Spleen (tissue), 11 donors: ENCODE measurements around the gene ZC3H13. TPM values are rescaled to one million over a fixed set of nuclear protein-coding genes. Genes with fewer than 3 reads are reported as not detected.
A peak's percentile ranks its signal among the peaks of the same experiment; 100 is the strongest.

ENCODE experiments used
- DNase-seq: peaks from one replicate; pipeline ENCODE4 v3.0.0-alpha.2; 2020
- H3K27ac ChIP-seq, 8 donors: fragments of 200-600 bp; sonication (generic) in 7 of 8; 1 replicate in 4 of 8; 2 replicates in 4 of 8; pipeline versions ENCODE4 v1.5.0 to v1.8.0; 2016 to 2021; ENCODE audit warnings: inconsistent platforms in 4 of 8, mild to moderate bottlenecking in 4 of 8, moderate library complexity in 1 of 8
- H3K27me3 ChIP-seq, 7 donors: fragments of 200-600 bp; sonication (generic) in 6 of 7; replicated peaks in 1 of 7; 1 replicate in 4 of 7; 2 replicates in 3 of 7; pipeline versions ENCODE4 v1.5.0 to v1.8.0; 2016 to 2021; ENCODE audit warnings: inconsistent platforms in 3 of 7, mild to moderate bottlenecking in 1 of 7
- H3K36me3 ChIP-seq, 6 donors: fragments of 200-600 bp; sonication (generic) in 5 of 6; 1 replicate in 4 of 6; 2 replicates in 2 of 6; pipeline versions ENCODE4 v1.5.0 to v1.8.0; 2016 to 2021; ENCODE audit warnings: inconsistent platforms in 2 of 6
- H3K4me1 ChIP-seq, 6 donors: fragments of 200-600 bp; sonication (generic) in 5 of 6; 1 replicate in 3 of 6; 2 replicates in 3 of 6; pipeline versions ENCODE4 v1.5.0 to v1.8.0; 2016 to 2021; ENCODE audit warnings: inconsistent platforms in 3 of 6
- H3K4me3 ChIP-seq, 8 donors: fragments of 200-600 bp; sonication (generic) in 7 of 8; 1 replicate in 4 of 8; 2 replicates in 4 of 8; pipeline versions ENCODE4 v1.5.0 to v1.8.0; 2016 to 2021; ENCODE audit warnings: inconsistent platforms in 4 of 8, mild to moderate bottlenecking in 4 of 8, moderate library complexity in 2 of 8
- H3K9me3 ChIP-seq, 8 donors: fragments of 200-600 bp; sonication (generic) in 7 of 8; 1 replicate in 4 of 8; 2 replicates in 4 of 8; pipeline versions ENCODE4 v1.5.0 to v1.8.0; 2016 to 2021; ENCODE audit warnings: inconsistent platforms in 4 of 8
- CTCF ChIP-seq, 11 experiments: fragments of 200-600 bp in 7 of 11; fragments of 450-650 bp in 4 of 11; sonication (generic) in 4 of 11; IDR thresholded peaks in 8 of 11; conservative IDR thresholded peaks in 3 of 11; 1 replicate in 7 of 11; 2 replicates in 4 of 11; pipeline versions ENCODE4 v1.4.0 to v1.8.0; 2016 to 2021; ENCODE audit warnings: antibody characterized with exemption in 11 of 11, inconsistent platforms in 4 of 11, mild to moderate bottlenecking in 1 of 11
- POLR2A ChIP-seq, 3 donors: fragments of 450-650 bp; IDR thresholded peaks; one replicate each; pipeline ENCODE4 v1.5.1; 2017; ENCODE audit warnings: antibody characterized with exemption in 3 of 3, mild to moderate bottlenecking in 1 of 3
- POLR2AphosphoS5 ChIP-seq, 3 donors: sonication (generic); formaldehyde crosslinking; IDR thresholded peaks; one replicate each; pipeline ENCODE4 v1.5.1; 2017; ENCODE audit warnings: antibody characterized with exemption in 3 of 3
- WGBS, 5 donors: extraction: QIAGEN DNeasy Blood & Tissue Kit in 3 of 5; methylation state at CpG; one replicate each; pipeline versions ENCODE4 v1.1.5 to v1.1.7; 2013 to 2018; 5-methylcytosine and 5-hydroxymethylcytosine counted together
- intact Hi-C: fragments of 100-400 bp; cut with DNase I; formaldehyde crosslinking; loops from one replicate; pipeline ENCODE4 v1.15.0; 2023; ENCODE audit warnings: low total_unique reads
- polyA plus RNA-seq, 3 donors: library from polyadenylated mRNA; stranded (reverse); fragments of 200-250 nt; gene quantifications; one replicate each; pipeline ENCODE4 v1.2.1, GENCODE V29; 2013
- total RNA-seq, 7 donors: library from RNA; depleted of rRNA in 3 of 7; stranded (reverse); fragments of >200 nt in 3 of 7; fragmentation: NEBNext Ultra II Directional in 4 of 7; extraction: Animal tissue kit (Norgen Biotek cat#: 25700) in 4 of 7; gene quantifications; one replicate each; pipeline versions ENCODE4 v1.1.0 to v1.2.1, GENCODE V29; 2016 to 2021
- donor health status: healthy with polysubstance abuse.
- donor health status: DM: no; HTN: no; CAD: no; lungs with moderate emphysema.
- donor health status: DM: no; HTN: no; CAD: no.
- donor health status: Bipolar disorder and iron deficiency.
- donor health status: healthy.
- donor health status: DM: no; HTN: no; CAD: no.
- donor health status: DM: yes; HTN: yes; CAD: no.

Gene ZC3H13
- total and polyA plus RNA-seq, 10 donors, result 7.9 to 61.2 (median 33.1) TPM

DNA sequence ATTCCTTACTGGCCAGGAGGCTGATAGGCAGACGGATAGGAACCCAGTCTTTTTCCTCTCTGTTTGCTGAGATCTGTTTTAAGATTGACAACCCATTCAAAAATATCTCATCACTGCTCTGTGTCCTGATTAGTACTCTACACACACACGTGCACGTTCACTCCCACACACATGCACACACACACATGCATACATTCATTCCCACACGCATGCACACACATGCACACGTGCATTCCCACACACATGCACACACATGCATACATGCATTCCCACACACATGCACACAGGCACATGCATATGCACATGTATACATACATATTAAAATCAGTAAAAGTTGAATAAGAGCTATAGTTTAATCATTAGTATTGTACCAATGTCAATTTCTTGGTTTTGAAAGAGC, 120.4 kb downstream of the ZC3H13 start:
- peak overlapping the region in 1 of 8 donors; percentile 55 for H3K4me3 ChIP-seq
- peaks cover 0 to 17% (median 0%) of the 10 kb centered on the region in 7 donors for H3K27me3 ChIP-seq
- WGBS, 5 donors, result 53 to 88% (median 74%) methylated on average over 5 of the region's 5 CpGs
- no peaks in the 10 kb centered on the region for H3K9me3 ChIP-seq
- no peaks in the 10 kb centered on the region for H3K36me3 ChIP-seq
- TF ChIP-seq POLR2A (IDR thresholded peaks at IDR 0.05), result no peak
- TF ChIP-seq POLR2AphosphoS5 (IDR thresholded peaks at IDR 0.05), result no peak
- no peak for TF ChIP-seq CTCF (IDR thresholded peaks at IDR 0.05 in 8 of 11, conservative IDR thresholded peaks at IDR 0.05 in 3 of 11)
- intact Hi-C loops, result no loop called here
- DNase-seq, result no peak
- H3K27ac ChIP-seq, result peak overlapping the region in 6 of 8 donors; percentile 26 to 88 (median 68)
- H3K4me1 ChIP-seq, result peaks cover 0 to 33% (median 11%) of the 10 kb centered on the region in 6 donors

DNA sequence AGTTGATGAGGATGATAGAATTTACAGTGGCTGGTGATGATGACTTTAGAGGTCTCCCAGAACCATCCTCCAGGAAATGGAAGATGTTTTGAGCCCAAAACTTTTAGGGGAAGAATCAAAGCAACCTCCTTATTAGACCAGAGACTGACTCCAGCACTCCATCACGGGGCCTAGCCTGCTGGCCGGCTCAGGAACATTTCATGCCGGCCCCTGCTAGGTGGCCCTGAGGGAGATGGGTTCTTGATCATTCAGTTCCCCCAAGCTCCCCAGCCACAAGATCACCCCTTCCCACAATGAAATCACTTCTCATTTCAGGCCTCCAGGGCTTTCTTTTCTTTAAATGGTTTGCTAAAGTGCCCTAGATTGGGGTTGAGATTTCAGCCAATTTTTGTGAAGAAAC, 121.3 kb downstream of the ZC3H13 start:
- Histone ChIP-seq H3K27ac (peak overlapping the region in 2 of 8 donors; percentile 33 to 88), H3K4me1 (peaks cover 0 to 33% (median 11%) of the 10 kb centered on the region in 6 donors), H3K4me3 (no peak overlapping the region), H3K9me3 (no peaks in the 10 kb centered on the region), H3K27me3 (peaks cover 0 to 17% (median 0%) of the 10 kb centered on the region in 7 donors), H3K36me3 (no peaks in the 10 kb centered on the region)
- no peak for DNase-seq
- intact Hi-C loops, result no loop called here
- WGBS, 5 donors, result 83 to 92% (median 89%) methylated on average over 3 of the region's 3 CpGs
- TF ChIP-seq POLR2AphosphoS5 (IDR thresholded peaks at IDR 0.05), result no peak
- no peak for TF ChIP-seq CTCF (IDR thresholded peaks at IDR 0.05 in 8 of 11, conservative IDR thresholded peaks at IDR 0.05 in 3 of 11)
- no peak for TF ChIP-seq POLR2A (IDR thresholded peaks at IDR 0.05)

DNA sequence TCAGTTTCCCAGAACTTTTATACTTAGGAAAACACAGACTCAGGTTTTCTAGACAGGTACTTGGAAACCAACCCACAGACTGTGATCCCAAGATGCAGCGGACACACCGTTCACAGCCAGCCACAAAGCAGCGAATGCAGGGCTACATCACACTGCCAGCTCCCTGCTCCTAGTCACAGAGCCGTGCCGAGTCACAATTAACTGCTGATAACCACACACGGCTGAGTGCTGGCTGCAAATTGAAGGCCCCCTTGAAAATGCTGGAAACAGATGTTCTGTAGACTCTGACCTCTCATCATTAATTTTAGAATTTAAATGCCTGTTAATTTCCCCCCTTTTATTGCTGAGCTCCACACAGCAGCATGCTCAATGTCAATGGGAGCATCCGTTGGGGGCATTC, 122.4 kb downstream of the ZC3H13 start:
- TF ChIP-seq POLR2AphosphoS5 (IDR thresholded peaks at IDR 0.05) (peak in 2 of 3 donors; percentile 62 to 70), CTCF (IDR thresholded peaks at IDR 0.05 in 8 of 11, conservative IDR thresholded peaks at IDR 0.05 in 3 of 11) (no peak), POLR2A (IDR thresholded peaks at IDR 0.05) (no peak)
- Histone ChIP-seq H3K27me3 (peaks cover 0 to 17% (median 0%) of the 10 kb centered on the region in 7 donors), H3K27ac (peak overlapping the region in 5 of 8 donors; percentile 10 to 65 (median 47)), H3K36me3 (no peaks in the 10 kb centered on the region), H3K4me1 (peaks cover 0 to 33% (median 11%) of the 10 kb centered on the region in 6 donors), H3K4me3 (no peak overlapping the region), H3K9me3 (no peaks in the 10 kb centered on the region)
- 50 to 91% (median 76%) methylated on average over 7 of the region's 7 CpGs for WGBS, 5 donors
- DNase-seq, result no peak
- intact Hi-C loops, result no loop called here

DNA sequence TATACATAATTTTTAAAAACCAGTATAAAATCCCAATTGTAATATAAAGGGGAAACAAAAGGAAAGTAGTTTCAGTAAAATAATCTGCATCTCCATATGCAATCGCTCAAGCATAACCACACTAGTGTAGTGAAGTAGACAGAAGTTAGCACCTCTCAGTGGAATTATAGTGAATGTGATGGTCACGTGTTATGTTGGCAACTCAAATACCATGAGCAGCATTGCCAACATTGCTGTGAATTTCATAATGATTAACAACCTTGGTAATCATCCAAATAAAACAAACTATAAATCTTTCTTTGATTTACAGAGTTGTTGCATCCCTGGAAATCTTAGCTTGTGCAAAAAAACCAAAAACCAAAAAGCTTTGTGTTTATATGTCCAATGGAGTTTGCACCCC, 123.7 kb downstream of the ZC3H13 start:
- Histone ChIP-seq H3K27me3 (peaks cover 0 to 17% (median 0%) of the 10 kb centered on the region in 7 donors), H3K4me1 (peaks cover 0 to 33% (median 11%) of the 10 kb centered on the region in 6 donors), H3K9me3 (no peaks in the 10 kb centered on the region), H3K36me3 (no peaks in the 10 kb centered on the region), H3K4me3 (no peak overlapping the region), H3K27ac (no peak overlapping the region)
- 47 to 73% (median 60%) methylated on average over 2 of the region's 2 CpGs for WGBS, 5 donors
- DNase-seq, result no peak
- intact Hi-C loops, result no loop called here
- TF ChIP-seq POLR2A (IDR thresholded peaks at IDR 0.05), result no peak
- no peak for TF ChIP-seq CTCF (IDR thresholded peaks at IDR 0.05 in 8 of 11, conservative IDR thresholded peaks at IDR 0.05 in 3 of 11)
- TF ChIP-seq POLR2AphosphoS5 (IDR thresholded peaks at IDR 0.05), result no peak
